HFFc6 (cell line): ENCODE measurements around the gene DUS3L. TPM values are rescaled to one million over a fixed set of nuclear protein-coding genes. Genes with fewer than 3 reads are reported as not detected.
A peak's percentile ranks its signal among the peaks of the same experiment; 100 is the strongest.
"Not testable (repeated sequence)": the region's sequence is repeated elsewhere in the genome, so short reads cannot be mapped to it uniquely, and the experiment has no call there.

ENCODE experiments used
- DNase-seq: peaks from one replicate; pipeline ENCODE4 v3.0.0-alpha.2; 2018
- H3K27ac Mint-ChIP-seq: 2 replicates; pipeline ENCODE4 v1.8.0; 2020; ENCODE audit warnings: mild to moderate bottlenecking, mixed read lengths
- H3K27me3 Mint-ChIP-seq: 2 replicates; pipeline ENCODE4 v1.8.0; 2021; ENCODE audit warnings: mild to moderate bottlenecking, moderate library complexity, mixed read lengths; ENCODE audit not compliant: insufficient read depth
- H3K36me3 Mint-ChIP-seq: 2 replicates; pipeline ENCODE4 v1.8.0; 2021; ENCODE audit warnings: low read depth, mixed read lengths
- H3K4me1 Mint-ChIP-seq: 2 replicates; pipeline ENCODE4 v1.8.0; 2020; ENCODE audit warnings: low read depth, mixed read lengths
- H3K4me3 Mint-ChIP-seq: 2 replicates; pipeline ENCODE4 v1.8.0; 2020; ENCODE audit warnings: mild to moderate bottlenecking, moderate library complexity, mixed read lengths
- H3K9me3 Mint-ChIP-seq: 2 replicates; pipeline ENCODE4 v1.8.0; 2020; ENCODE audit warnings: mild to moderate bottlenecking, mixed read lengths
- total RNA-seq, 6 experiments: library from RNA; stranded (reverse); fragmentation: NEBNext Ultra II Directional; extraction: Animal tissue kit (Norgen Biotek cat#: 25700); gene quantifications; 2 replicates in 1 of 6; 3 replicates in 5 of 6; pipeline ENCODE4 v1.2.3, GENCODE V29; 2021
- TF ChIP-seq, protein P1 (sequence below): fragments of 200-600 bp; sonication (generic); IDR thresholded peaks from 2 replicates; pipeline ENCODE4 v1.5.0; 2021; ENCODE audit warnings: antibody characterized with exemption, mild to moderate bottlenecking

Gene DUS3L
- total RNA-seq, 6 experiments from 2014 or later, result 15.6 to 20.5 (median 18.3) TPM

DNA sequence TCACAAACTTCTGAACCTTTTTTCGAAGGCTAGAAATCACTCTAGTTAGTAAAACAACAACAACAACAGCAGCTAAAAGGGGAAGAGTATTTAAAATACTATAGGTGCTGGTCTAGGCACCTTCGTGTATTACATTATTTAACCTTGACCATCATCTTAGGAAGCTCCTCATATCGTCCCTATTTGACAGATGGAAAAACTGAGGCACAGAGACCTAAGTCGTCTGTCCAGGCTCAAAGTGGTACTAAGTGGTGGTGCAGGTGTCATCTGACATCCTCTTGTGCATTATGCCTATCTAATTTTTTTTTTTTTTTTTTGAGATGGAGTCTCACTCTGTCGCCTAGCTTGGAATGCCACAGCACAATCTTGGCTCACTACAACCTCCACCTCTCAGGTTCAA is 41.5 kb downstream of the DUS3L start:
- TF ChIP-seq, protein P1, sequence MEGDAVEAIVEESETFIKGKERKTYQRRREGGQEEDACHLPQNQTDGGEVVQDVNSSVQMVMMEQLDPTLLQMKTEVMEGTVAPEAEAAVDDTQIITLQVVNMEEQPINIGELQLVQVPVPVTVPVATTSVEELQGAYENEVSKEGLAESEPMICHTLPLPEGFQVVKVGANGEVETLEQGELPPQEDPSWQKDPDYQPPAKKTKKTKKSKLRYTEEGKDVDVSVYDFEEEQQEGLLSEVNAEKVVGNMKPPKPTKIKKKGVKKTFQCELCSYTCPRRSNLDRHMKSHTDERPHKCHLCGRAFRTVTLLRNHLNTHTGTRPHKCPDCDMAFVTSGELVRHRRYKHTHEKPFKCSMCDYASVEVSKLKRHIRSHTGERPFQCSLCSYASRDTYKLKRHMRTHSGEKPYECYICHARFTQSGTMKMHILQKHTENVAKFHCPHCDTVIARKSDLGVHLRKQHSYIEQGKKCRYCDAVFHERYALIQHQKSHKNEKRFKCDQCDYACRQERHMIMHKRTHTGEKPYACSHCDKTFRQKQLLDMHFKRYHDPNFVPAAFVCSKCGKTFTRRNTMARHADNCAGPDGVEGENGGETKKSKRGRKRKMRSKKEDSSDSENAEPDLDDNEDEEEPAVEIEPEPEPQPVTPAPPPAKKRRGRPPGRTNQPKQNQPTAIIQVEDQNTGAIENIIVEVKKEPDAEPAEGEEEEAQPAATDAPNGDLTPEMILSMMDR, result no peak
- H3K27ac Mint-ChIP-seq, result no peak overlapping the region
- no peak for DNase-seq
- H3K4me1 Mint-ChIP-seq, result no peaks in the 10 kb centered on the region
- H3K27me3 Mint-ChIP-seq, result peaks cover 16% of the 10 kb centered on the region
- H3K4me3 Mint-ChIP-seq, result no peak overlapping the region
- H3K36me3 Mint-ChIP-seq, result no peaks in the 10 kb centered on the region
- H3K9me3 Mint-ChIP-seq, result no peaks in the 10 kb centered on the region

DNA sequence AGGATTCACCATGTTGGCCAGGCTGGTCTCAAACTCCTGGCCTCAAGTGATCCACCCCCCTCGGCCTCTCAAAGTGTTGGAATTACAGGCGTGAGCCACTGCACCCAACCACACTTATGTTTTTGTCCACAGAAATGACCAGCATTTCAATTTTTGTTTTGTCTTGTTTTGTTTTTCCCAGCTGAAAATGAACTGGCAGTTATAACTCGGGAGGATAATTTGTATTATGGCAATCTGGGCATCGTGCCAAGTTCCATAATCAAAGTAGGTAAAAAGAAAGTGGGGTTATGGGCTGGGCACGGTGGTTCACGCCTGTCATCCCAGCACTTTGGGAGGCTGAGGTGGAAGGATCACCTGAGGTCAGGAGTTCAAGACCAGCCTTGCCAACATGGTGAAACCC is 42.0 kb downstream of the DUS3L start:
- H3K4me1 Mint-ChIP-seq, H3K4me3 Mint-ChIP-seq, H3K27ac Mint-ChIP-seq, H3K9me3 Mint-ChIP-seq, DNase-seq, H3K36me3 Mint-ChIP-seq: not testable (repeated sequence)
- H3K27me3 Mint-ChIP-seq, result peaks cover 12% of the 10 kb centered on the region

DNA sequence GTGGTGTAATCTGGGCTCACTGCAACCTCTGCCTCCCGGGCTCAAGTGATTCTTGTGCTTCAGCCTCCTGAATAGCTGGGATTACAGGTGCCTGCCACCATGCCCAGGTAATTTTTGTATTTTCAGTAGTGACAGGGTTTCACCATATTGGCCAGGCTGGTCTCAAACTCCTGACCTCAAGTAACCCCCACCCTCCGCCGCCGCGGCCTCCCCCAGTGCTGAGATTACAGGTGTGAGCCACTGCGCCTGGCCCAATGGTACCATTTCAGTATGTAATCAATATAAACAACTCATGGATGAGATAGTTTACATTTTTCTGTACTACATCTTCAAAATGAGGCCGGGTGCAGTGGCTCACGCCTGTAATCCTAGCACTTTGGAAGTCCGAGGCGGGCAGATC is 46.0 kb downstream of the DUS3L start:
- DNase-seq, H3K4me1 Mint-ChIP-seq, H3K4me3 Mint-ChIP-seq, H3K9me3 Mint-ChIP-seq, H3K36me3 Mint-ChIP-seq, H3K27me3 Mint-ChIP-seq, H3K27ac Mint-ChIP-seq: not testable (repeated sequence)

DNA sequence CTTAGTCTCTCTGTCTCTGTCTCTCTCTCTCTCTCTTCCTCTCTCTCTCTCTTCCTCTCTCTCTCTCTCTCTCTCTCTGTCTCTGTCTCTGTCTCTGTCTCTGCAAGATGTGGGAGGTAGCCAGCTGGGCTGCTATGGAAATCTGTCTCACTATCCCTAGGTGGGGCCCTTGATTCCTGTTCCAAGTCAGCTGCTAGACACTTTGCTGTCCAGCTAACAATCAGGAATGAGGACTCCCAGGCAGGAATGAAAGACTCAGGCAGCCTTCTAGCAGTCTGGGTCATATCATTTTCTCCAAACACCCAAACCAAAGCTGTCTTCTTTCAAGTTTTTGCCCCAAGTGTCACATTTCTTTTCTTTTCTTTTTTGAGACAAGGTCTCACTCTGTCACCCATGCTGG is 47.3 kb downstream of the DUS3L start:
- H3K27me3 Mint-ChIP-seq, result peaks cover 5% of the 10 kb centered on the region
- no peak overlapping the region for H3K27ac Mint-ChIP-seq
- H3K4me3 Mint-ChIP-seq, result no peak overlapping the region
- TF ChIP-seq, protein P1, result no peak
- no peaks in the 10 kb centered on the region for H3K36me3 Mint-ChIP-seq
- no peaks in the 10 kb centered on the region for H3K4me1 Mint-ChIP-seq
- DNase-seq, result peak; percentile 4
- H3K9me3 Mint-ChIP-seq, result no peaks in the 10 kb centered on the region

DNA sequence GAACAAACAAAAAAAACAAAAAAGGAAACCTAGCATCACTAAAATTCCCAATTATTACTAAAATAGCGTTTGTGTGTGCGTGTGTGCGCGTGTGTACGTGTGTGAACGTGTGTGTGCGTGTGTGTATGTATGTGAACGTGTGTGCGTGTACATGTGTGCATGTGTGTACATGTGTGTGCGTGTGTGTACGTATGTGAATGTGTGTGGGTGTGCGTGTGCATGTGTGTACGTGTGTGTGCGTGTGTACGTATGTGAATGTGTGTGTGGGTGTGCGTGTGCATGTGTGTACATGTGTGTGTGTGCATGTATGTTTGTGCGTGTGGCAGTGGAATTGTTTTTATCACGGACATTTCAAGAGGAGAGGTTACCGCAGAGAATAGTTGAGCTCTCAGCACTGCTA is 48.9 kb downstream of the DUS3L start:
- H3K27ac Mint-ChIP-seq, result no peak overlapping the region

DNA sequence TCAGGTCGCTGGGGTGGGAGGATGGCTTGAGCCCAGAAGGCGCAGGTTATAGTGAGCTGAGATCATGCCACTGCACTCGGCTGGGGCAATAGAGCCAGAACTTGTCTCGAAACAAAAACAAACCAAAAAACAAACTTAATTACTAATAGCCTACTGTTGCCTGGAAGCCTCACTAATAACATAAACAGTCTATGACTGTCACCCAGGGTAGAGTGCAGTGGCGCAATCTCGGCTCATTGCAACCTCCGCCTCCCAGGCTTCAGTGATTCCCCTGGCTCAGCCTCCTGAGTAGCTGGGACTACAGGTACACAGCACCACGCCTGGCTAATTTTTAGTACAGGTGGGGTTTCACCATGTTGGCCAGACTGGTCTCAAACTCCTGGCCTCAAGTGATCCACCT is 52.5 kb downstream of the DUS3L start:
- Mint-ChIP-seq H3K27me3 (peaks cover 5% of the 10 kb centered on the region), H3K27ac (no peak overlapping the region), H3K36me3 (no peaks in the 10 kb centered on the region), H3K4me1 (no peaks in the 10 kb centered on the region), H3K4me3 (no peak overlapping the region), H3K9me3 (no peaks in the 10 kb centered on the region)
- TF ChIP-seq, protein P1, result no peak
- DNase-seq, result peak; percentile 6

More for the DNA sequence above, 48.9 kb downstream of the DUS3L start:
- TF ChIP-seq, protein P1, result no peak
- Mint-ChIP-seq H3K36me3 (no peaks in the 10 kb centered on the region), H3K4me1 (no peaks in the 10 kb centered on the region), H3K9me3 (no peaks in the 10 kb centered on the region), H3K27me3 (peaks cover 5% of the 10 kb centered on the region), H3K4me3 (no peak overlapping the region)
- DNase-seq, result no peak

Other genes starting within 250 kb of the DUS3L start
- under 1 TPM in 5 of 6 experiments, not detected in 1; 0.05 to 0.34 (median 0.13) TPM for gene TINCR, start 223.2 kb downstream of the DUS3L start, total RNA-seq
- gene SAFB2, start 168.4 kb downstream of the DUS3L start, total RNA-seq, result 10 to 100 TPM; 30.4 to 41.8 (median 37.3) TPM
- 10 to 100 TPM; 41.7 to 53.6 (median 49.3) TPM for gene SAFB, start 168.1 kb downstream of the DUS3L start, total RNA-seq
- gene MICOS13, start 110.6 kb downstream of the DUS3L start, total RNA-seq, result 10 to 100 TPM; 77.9 to 91.6 (median 80.1) TPM
- gene HSD11B1L, start 110.1 kb downstream of the DUS3L start, total RNA-seq, result 1 to 10 TPM; 3.5 to 9.1 (median 4.5) TPM
- 100 to 1,000 TPM; 712 to 903 (median 850) TPM for gene RPL36, start 100.9 kb downstream of the DUS3L start, total RNA-seq
- gene LONP1, start 71.0 kb downstream of the DUS3L start, total RNA-seq, result 10 to 100 TPM; 67.9 to 86.0 (median 72.9) TPM
- not detected for gene CATSPERD, start 70.5 kb downstream of the DUS3L start, total RNA-seq
- gene PRR22, start 6.4 kb downstream of the DUS3L start, total RNA-seq, result 1 to 10 TPM in 5 of 6 experiments, under 1 TPM in 1; 0.92 to 1.6 (median 1.4) TPM
- not detected for gene NRTN, start 13.9 kb upstream of the DUS3L start, total RNA-seq
- gene FUT6, start 48.5 kb upstream of the DUS3L start, total RNA-seq, result not detected
- not detected for gene FUT3, start 60.3 kb upstream of the DUS3L start, total RNA-seq
- not detected for gene FUT5, start 79.4 kb upstream of the DUS3L start, total RNA-seq
- gene NDUFA11, start 112.6 kb upstream of the DUS3L start, total RNA-seq, result 100 to 1,000 TPM; 277 to 334 (median 300) TPM
- gene VMAC, start 113.7 kb upstream of the DUS3L start, total RNA-seq, result 1 to 10 TPM; 1.8 to 2.4 (median 1.9) TPM
- gene CAPS, start 123.1 kb upstream of the DUS3L start, total RNA-seq, result 1 to 10 TPM; 2.2 to 2.7 (median 2.3) TPM
- gene RANBP3, start 187.0 kb upstream of the DUS3L start, total RNA-seq, result 10 to 100 TPM; 57.6 to 80.9 (median 70.4) TPM